Measurements from ENCODE around the gene NFATC2.

GRCh38 chr20:51358032-51358724 lies 184.3 kb downstream of the NFATC2 start:
- TF ChIP-seq CTCF (conservative IDR thresholded peaks at IDR 0.05; ENCODE audit: low read length) (no peak), EZH2phosphoT487 (IDR thresholded peaks at IDR 0.05; ENCODE audit: borderline replicate concordance) (no peak)
